ENCODE results near the gene TNNI2. TPM values are rescaled to one million over a fixed set of nuclear protein-coding genes. Genes with fewer than 3 reads are reported as not detected.

TNNI2 gene
- total RNA-seq, 1 donor from 2014 or later = not detected

DNA sequence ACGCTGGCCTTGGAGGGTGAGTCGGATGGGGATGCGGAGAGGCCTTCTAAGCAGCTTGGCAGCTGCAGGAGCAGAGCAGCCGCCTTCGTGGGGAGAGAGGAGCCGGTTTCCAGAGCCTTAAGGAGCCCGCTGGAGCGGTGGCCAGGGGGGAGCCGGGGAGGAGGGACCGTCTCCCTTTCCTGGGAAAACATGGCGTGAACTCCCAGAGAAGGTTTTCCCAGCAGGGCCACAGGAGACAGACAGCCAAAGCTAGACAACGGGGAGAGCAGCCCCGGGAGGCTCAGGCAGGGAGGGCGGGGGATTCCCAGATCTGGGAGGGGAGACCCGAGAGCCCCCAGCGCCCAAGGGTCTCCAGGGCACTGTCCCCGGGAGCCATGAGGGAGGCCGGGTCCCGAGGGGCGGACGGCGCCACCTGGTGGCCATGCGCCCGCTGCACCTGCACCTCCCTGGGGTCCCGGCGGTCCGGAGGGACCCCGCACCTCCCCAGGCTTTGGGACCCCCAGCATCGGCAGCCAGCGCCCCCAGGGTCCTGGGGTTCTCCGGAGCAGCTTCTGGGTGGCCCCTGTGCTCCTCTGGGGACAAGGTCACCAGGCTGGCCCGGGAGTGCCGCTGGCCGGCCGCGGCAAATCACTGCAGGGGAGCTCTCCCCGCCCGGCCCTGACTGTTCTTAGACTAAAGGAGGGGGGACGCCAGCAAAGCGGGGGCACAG lies 6.4 kb upstream of the TNNI2 start:
- no peak for DNase-seq (ENCODE audit: extremely low read depth, low read depth, low spot score)

DNA sequence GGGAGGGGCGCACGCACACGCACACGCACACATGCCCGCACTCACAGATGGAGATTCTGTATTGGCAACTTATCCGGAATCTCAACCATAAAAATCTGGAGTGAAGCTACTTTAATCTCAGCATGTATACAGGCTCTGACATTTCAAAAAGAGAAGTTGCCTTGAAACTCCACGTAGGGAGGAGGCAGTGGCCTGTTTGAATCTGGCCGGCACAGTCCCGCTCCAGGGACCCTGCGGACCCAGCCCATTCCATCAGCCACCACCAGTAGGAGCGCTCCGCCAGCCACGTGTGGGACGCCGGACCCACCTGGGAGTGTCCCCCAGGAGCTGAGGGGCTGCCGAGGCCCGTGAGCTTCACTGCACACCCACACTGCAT lies 5.9 kb upstream of the TNNI2 start:
- no peak for DNase-seq (ENCODE audit: extremely low read depth, low read depth, low spot score)

DNA sequence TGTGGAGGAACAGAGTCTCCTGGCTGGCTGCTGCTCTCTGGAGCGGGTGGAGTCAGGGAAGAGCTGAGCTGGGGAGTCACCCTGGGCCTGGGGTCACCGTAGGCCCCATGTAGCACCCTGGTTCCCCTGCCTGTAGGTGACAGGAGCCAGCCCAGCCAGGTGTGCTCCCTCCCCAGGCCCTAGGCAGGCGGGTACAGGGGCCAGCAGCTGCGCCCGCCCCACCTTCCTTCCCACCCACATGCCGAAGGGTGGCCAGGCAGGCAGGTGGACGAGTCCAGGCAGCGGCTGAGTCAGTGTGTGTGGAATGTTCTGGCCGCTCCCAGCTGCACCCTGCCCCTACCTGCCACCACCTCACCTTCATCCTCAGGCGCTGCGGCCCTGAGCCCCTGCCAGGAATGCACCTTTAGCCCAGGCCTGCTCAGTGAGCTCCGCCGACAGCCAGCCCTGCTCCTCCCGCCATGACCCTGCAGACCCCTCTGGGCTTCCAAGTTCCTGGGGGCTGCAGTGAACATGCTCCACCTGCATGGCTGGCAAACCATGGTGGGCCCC lies 4.6 kb upstream of the TNNI2 start:
- no peak for DNase-seq (ENCODE audit: extremely low read depth, low read depth, low spot score)

DNA sequence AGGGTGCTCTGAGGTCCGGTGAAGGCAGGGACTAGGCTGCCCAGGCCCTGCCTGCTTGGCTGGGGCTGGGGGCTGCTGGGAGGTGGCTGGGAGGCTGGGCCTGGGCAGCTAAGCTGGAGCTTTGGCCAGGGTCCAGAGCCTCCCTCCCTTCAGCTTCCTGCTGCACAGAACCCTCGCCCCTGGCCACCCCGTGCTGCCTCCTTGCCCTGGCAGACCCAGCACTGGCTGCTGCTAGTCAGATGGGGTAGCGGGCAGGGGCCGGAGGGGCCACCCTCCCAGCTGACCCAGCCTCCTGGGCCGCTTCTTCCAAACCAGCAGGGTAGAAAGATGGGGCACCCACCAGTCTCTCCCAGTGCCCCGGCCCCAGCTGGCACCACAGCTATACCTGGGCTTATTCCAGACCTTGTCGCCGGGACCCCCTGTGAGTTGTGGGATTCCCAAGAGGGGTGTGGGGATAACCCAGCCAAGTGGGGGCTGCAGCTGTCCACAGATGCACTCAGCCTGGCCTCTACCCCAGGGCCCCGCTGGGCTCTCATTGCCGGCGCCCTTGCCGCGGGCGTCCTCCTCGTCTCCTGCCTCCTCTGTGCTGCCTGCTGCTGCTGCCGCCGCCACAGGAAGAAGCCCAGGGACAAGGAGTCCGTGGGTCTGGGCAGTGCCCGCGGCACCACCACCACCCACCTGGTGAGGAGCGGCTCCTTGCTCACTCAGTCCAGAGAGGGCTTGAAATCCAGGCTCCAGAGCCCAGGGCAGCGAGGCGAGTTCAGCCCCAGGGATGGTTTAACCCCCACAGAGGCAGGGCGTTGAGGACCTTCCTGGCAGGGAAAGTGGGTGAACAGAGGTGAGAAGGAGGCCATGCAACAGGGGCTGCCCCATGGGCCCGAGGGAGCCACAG lies 3.8 kb upstream of the TNNI2 start, which contains the start of gene SYT8:
Gene SYT8, plus strand, starts transcription at position 212 of the 892 bp plus-strand sequence. Its CDS starts 116 bp downstream, at position 328.
- DNase-seq (ENCODE audit: extremely low read depth, low read depth, low spot score) = no peak

DNA sequence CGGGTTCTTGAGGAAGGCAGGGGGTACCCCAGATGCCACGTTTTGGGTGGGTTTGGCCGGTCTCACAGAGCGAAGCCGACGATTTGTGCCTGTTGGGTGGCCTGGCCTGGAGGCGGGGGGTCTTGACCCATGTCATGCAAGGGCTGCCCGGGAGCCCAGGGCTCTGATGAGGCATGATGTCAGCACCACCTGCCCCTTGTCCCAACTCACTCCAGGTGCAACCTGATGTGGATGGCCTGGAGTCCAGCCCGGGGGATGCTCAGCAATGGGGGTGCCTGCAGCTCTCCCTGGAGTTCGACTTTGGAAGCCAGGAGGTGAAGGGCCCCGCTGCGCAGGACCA lies 3.1 kb upstream of the TNNI2 start:
- no peak for DNase-seq (ENCODE audit: extremely low read depth, low read depth, low spot score)

DNA sequence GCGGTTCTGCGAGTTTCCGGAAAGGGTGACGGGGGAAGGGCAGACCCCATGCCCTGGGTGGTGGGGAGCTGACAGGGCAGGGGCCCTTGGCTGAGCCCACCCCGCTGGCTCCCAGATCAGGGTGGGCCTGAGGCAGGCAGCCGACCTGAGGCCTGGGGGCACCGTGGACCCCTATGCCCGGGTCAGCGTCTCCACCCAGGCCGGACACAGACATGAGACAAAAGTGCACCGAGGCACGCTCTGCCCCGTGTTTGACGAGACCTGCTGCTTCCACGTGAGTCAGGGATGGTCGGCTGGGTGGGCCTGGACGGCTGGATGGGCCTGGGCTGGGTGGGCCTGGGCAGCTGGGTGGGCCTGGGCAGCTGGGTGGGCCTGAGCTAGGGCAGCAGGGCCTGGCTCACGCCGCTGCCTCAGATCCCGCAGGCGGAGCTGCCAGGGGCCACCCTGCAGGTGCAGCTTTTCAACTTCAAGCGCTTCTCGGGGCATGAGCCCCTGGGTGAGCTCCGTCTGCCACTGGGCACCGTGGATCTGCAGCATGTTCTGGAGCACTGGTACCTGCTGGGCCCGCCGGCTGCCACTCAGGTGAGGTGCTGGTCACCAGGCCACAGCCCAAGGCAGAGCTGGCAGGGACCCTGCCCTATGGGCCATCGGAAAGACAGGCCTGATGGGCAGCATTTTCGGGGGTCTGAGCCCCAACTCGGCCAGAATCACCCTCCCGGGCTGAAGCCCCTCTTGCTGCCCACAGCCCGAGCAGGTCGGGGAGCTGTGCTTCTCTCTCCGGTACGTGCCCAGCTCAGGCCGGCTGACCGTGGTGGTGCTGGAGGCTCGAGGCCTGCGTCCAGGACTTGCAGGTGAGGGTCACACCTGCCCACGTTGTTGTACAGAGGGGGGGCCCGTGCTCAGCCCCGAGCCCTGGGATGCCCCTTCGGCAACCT lies 2.5 kb upstream of the TNNI2 start:
- DNase-seq (ENCODE audit: extremely low read depth, low read depth, low spot score) = no peak

DNA sequence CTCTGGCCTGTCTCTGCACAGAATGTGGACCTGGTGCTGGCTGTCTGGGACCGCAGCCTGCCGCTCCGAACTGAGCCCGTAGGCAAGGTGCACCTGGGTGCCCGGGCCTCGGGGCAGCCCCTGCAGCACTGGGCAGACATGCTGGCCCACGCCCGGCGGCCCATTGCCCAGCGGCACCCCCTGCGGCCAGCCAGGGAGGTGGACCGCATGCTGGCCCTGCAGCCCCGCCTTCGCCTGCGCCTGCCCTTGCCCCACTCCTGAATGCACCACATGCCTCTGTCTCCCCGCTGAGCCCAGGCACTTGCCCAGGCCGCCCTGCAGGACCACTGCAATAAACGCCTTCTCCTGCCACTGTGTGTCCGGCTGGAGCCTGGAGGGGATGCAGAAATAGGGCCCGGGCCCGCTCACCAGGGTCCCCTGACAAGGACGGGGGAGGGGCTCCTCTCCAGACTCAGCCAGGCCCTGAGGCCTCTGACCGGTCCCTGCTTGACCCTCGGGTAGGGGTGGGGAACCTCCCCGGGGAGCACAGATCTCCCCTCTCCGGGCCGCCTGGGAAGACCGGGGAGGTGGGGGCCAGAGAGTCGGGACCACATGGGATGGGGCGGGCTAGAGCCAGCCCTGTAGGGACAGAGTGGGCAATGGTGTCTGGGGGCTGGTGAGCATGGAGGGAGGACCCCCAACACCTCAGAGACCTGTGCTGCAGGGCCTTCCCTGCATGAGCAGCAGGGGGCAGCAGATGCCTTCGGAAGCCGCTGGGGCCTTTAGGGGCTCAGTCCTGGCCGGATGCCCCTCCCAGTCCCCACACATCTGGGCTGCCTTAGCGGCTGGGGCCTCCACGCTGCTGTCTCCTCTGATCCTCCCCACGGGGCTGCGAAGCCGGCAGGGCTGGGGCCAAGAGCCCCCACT lies 1.4 kb upstream of the TNNI2 start:
- no peak for DNase-seq (ENCODE audit: extremely low read depth, low read depth, low spot score)

DNA sequence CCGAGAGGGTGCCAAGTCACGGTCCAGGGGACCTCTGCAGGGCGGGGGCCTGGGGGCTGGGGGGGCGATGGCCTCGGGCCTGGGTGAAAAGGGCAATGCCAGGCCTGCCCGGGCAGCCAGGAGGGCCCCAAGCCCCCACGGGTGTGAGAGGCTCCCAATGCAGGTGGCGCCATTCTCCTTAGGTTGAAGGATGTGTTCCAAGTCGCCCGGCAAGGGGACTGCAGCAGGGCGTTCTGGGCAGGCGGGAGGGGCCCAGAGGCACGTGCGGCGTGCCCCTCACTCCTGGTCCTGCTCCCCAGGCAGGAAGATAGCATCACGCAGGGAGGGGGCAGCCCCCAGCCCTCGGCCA lies 730 bp upstream of the TNNI2 start:
- DNase-seq (ENCODE audit: extremely low read depth, low read depth, low spot score) = no peak

DNA sequence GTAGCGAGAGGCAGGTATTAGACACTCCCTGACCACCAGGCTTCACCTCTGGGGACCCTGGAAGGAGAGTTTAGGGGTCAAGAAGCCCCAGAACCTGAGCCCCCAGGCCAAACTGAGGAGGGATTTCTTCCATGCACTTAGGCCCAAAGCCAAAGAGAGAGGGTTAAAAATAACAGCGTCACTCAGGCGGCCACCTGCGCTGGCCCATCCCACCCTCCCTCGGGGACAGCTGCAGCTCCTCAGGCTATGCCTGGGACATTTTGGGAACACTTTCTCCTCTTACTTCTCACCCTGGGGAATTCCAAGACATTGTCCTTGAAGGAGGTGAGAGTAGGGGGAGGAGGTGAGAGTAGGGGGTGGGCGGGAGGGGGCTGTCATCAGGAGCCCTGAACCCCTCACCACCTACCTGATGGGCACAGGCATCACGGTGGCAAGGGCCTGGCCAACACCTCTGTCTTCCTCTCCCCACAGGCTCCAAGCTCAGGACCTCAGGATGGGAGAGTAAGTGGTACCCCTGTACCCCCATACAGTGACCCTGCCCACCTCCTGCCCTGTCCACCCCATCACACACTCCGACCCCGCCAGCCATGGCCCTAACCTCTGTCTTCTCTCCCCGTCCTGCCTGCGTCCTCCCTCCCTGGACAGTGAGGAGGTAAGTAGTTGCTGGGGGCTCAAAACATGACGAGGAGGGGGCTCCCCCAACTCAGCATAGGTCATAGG lies 583 bp downstream of the TNNI2 start:
- no peak for DNase-seq (ENCODE audit: extremely low read depth, low read depth, low spot score)

DNA sequence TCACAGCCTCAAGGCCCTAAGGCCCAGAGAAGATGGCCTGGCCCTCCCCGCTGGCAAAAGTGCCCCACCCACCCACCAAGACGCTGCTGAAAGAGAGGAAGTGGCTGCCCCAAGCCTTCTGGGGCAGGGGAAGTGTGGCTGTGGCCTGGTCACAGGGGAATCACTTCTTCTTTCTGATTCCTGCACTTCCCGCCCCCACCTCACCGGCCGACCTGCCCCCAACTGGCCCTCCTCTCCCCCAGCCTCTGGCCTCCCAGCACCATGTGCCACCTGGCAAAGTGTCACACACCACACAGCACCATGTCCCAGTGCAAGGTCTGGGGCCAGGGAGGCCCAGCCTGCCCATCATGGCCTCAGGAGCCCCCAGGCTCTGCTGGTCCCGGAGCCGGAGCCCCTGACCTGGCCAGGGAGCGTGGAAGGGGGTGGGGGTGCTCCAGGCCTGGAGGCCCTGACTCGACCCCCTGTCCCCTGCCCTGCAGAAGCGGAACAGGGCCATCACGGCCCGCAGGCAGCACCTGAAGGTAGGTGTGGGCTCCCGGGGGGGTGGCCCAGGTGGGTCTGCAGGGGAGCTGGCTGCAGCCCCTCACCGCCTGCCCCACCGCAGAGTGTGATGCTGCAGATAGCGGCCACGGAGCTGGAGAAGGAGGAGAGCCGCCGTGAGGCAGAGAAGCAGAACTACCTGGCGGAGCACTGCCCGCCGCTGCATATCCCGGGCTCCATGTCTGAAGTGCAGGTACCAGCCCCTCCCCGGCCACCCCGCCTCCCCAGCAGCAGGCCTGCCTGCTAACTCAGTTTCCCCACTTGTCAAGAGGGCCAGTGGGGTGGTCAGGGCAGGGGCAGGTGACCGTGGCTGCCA lies 1.4 kb downstream of the TNNI2 start:
- DNase-seq (ENCODE audit: extremely low read depth, low read depth, low spot score) = no peak

DNA sequence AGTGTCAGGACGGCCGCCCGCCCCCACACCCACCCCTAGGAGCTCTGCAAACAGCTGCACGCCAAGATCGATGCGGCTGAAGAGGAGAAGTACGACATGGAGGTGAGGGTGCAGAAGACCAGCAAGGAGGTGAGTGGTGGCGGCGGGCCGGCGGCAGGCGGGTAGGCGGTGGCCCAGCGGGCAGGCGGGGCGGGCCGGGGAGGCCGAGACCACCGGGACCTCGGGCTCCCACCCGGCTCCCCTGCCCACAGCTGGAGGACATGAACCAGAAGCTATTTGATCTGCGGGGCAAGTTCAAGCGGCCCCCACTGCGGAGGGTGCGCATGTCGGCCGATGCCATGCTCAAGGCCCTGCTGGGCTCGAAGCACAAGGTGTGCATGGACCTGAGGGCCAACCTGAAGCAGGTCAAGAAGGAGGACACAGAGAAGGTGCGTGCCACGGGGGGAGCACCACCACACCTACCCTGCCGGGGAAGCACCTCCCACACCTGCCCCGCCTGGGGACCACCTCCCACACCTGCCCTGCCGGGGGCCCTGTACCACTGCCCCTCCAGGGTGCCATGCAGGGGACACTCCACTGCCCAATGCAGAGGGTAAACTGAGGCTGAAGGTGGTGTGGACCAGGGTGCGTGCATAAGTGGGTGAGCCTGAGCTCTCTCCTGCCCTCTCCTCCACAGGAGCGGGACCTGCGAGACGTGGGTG lies 2.1 kb downstream of the TNNI2 start:
- no peak for DNase-seq (ENCODE audit: extremely low read depth, low read depth, low spot score)

DNA sequence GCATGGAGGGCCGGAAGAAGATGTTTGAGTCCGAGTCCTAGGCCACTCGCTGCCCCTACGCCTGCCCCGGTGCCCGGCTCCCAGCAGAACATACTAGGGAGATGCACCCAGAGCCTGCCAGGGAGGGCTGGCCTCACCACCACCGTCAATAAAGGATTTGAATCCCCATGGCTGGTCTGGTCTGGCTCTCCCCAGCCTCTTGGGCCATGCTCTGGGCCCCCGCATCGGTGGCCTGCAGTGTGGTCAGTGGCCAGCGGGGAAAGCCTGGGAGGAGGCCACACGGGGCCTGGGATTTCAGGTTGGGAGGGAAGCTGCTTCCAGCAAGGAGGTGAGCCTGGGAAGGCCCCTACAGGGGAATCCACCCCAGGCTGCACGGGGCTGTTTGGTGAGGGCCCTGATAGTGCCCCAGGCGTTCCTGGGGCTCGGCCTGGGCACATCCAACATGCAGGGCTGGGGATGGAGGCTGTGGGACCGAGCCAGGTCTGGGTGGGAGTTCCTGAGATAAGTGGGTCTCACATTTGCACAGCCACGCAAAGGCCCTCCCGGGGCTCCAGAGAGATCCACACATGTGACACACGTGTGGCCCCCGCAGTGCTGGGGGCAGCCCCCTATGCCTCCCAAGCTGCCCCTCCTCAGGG lies 2.8 kb downstream of the TNNI2 start:
- DNase-seq (ENCODE audit: extremely low read depth, low read depth, low spot score) = no peak

DNA sequence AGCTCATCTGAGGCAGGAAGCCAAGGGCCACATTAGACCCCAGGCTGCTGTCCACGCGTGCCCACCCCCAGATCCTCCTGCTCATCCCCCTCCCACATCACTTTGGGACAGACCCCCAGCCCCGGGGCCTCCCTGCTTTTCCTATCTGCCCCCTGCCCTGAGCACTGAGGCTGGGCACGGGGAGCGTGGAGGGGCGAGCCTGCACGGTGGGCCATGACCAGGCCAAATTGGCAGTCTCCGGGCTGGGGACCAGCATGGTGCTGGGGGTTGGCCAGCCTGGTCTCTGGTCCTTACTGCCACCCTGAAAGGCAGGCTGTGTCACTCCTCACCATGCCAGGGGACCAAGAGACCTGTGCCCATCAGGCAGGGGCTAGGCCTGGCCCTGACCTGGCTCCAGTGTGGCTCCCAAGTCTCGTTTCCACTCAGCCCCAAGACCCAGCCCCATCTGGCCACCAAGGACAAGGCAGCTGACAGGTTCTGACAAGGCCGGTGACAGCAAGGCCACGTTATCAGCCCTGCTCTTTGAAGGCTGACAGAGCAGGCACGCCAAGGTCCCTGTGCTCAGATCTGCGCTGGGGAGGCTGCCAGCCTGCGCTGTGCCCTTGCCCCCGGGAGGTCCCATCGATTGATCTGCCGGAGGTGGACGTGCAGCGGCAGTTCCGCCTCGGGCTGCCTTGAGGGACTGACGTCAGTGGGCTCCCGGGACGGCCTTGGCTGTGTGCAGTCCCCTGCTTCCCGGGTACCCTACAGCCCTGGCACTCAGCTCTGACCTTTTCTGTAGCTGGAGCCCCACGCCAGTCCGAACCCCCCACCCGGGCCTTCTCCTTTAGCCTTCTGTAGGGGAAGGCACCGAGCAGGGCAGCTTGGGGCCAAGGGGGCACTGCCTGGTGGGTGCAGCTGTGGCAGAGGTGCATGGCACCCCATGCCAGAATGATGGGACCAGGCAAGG lies 3.6 kb downstream of the TNNI2 start:
- no peak for DNase-seq (ENCODE audit: extremely low read depth, low read depth, low spot score)

DNA sequence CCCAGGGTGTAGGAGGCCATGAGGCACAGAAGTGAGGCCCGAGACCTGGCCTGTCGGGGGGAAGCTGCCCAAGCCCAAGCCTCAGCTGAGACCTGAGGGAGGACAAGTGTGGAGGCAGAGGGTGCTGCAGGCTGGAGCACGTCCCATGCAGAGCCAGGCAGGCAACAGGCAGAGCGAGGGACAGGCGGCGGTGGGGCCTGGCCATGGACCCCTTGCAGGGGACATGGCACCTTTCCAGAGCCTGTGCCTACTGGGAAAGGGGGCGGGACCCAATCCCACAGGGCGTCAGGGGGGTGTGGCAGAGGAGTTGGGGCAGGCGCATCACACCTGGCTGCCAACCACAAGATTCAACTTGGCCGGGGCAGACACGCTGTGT lies 4.3 kb downstream of the TNNI2 start:
- DNase-seq (ENCODE audit: extremely low read depth, low read depth, low spot score) = no peak

DNA sequence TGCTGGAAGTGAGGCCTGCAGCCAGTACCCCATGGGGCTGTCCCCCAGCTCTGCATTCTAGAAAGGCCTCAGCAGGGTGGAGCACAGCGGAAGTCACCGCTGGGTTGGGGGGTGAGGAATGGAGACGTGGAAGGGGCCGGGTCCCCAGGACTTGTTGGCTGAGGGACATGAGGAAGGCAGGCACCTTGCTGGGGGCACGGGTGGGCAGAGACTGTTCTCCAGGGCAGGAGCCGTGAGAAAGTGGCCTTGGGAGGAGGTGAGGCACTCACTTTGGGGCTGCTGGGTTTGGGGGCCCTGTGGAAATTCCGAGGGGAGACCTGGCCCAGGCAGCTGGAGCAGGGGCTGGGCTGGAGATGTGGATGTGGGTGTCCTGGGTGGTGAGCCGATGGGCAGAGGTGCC lies 5.0 kb downstream of the TNNI2 start:
- DNase-seq (ENCODE audit: extremely low read depth, low read depth, low spot score) = no peak
